IMR-90 (cell line): ENCODE data around the gene SLC13A5. TPM values are rescaled to one million over a fixed set of nuclear protein-coding genes. Genes with fewer than 3 reads are reported as not detected.
"Not testable (repeated sequence)": the region's sequence is repeated elsewhere in the genome, so short reads cannot be mapped to it uniquely, and the experiment has no call there.

Experiments
- ATAC-seq: fragments of 200-7000 bp; cut with Tn5 transposase; 2 replicates; pipeline ENCODE4 v1.9.1; 2020; ENCODE audit warnings: low read depth, mild to moderate bottlenecking, moderate library complexity
- BruUV-seq: library from RNA; stranded (reverse); fragments of 400-500 nt; replicated peaks from 2 replicates; lab custom pipeline; 2021; lab: Mats Ljungman, UMichigan
- CTCF ChIA-PET: fragments of 300-600 bp; formaldehyde crosslinking; extraction: SDS; loops from one replicate; lab custom pipeline; 2021; ENCODE audit warnings: antibody characterized with exemption; lab: Yijun Ruan, JAX
- POLR2A ChIA-PET: fragments of 300-600 bp; sonication (Branson Sonifier 250); formaldehyde crosslinking; loops from one replicate; lab custom pipeline; 2022; ENCODE audit warnings: antibody characterized with exemption; ENCODE audit not compliant: unreplicated experiment; lab: Charles Lee
- DNase-seq: peaks from one replicate; pipeline ENCODE4 v3.0.0; 2013
- H2AFZ ChIP-seq: replicated peaks from 2 replicates; pipeline ENCODE3; 2013; ENCODE audit warnings: low read length, mild to moderate bottlenecking; ENCODE audit not compliant: poor library complexity
- H2AK5ac ChIP-seq: 2 replicates; pipeline ENCODE4 v1.6.1; 2013; ENCODE audit warnings: low read depth, low read length, inconsistent platforms
- H2AK9ac ChIP-seq: replicated peaks from 2 replicates; pipeline ENCODE3; 2013; ENCODE audit warnings: mild to moderate bottlenecking, low read depth, low read length, moderate library complexity; ENCODE audit not compliant: poor library complexity
- H2BK120ac ChIP-seq: 2 replicates; pipeline ENCODE4 v1.6.1; 2013; ENCODE audit warnings: low read depth, low read length, inconsistent platforms
- H2BK15ac ChIP-seq: 3 replicates; pipeline ENCODE4 v1.6.1; 2013; ENCODE audit warnings: low read depth, low read length, inconsistent platforms
- H2BK20ac ChIP-seq: 2 replicates; pipeline ENCODE4 v1.6.1; 2013; ENCODE audit warnings: low read depth, mild to moderate bottlenecking, inconsistent platforms, low read length, moderate library complexity
- H2BK5ac ChIP-seq: 2 replicates; pipeline ENCODE4 v1.6.1; 2013; ENCODE audit warnings: mild to moderate bottlenecking, low read depth, low read length, inconsistent platforms; ENCODE audit not compliant: poor library complexity, severe bottlenecking
- H3K14ac ChIP-seq: replicated peaks from 2 replicates; pipeline ENCODE4 v1.6.1; 2013; ENCODE audit warnings: low read depth, low read length, inconsistent platforms
- H3K18ac ChIP-seq: 2 replicates; pipeline ENCODE4 v1.6.1; 2013; ENCODE audit warnings: low read depth, low read length, control low read depth
- H3K23ac ChIP-seq: 2 replicates; pipeline ENCODE4 v1.6.1; 2013; ENCODE audit warnings: low read depth, low read length, inconsistent platforms
- H3K27ac ChIP-seq: 2 replicates; pipeline ENCODE4 v1.5.1; 2013; ENCODE audit warnings: mild to moderate bottlenecking, control low read depth, low read length; ENCODE audit not compliant: insufficient read depth
- H3K27me3 ChIP-seq: 2 replicates; pipeline ENCODE4 v1.6.1; 2013; ENCODE audit warnings: low read length; ENCODE audit not compliant: control insufficient read depth, insufficient read depth
- H3K36me3 ChIP-seq: 2 replicates; pipeline ENCODE4 v1.6.1; 2013; ENCODE audit warnings: low read length, mixed read lengths; ENCODE audit not compliant: control insufficient read depth, insufficient read depth
- H3K4ac ChIP-seq: 2 replicates; pipeline ENCODE4 v1.6.1; 2013; ENCODE audit warnings: low read depth, low read length, inconsistent platforms
- H3K4me1 ChIP-seq: 2 replicates; pipeline ENCODE4 v1.6.1; 2013; ENCODE audit warnings: low read length, mixed read lengths; ENCODE audit not compliant: control insufficient read depth, insufficient read depth
- H3K4me2 ChIP-seq: 2 replicates; pipeline ENCODE4 v1.6.1; 2013; ENCODE audit warnings: low read depth, mild to moderate bottlenecking, control low read depth, low read length, moderate library complexity
- H3K4me3 ChIP-seq: 2 replicates; pipeline ENCODE4 v1.5.1; 2013; ENCODE audit warnings: low read depth, mild to moderate bottlenecking, control low read depth, low read length, moderate library complexity; ENCODE audit not compliant: insufficient read depth
- H3K56ac ChIP-seq: 2 replicates; pipeline ENCODE4 v1.6.1; 2013; ENCODE audit warnings: low read length, inconsistent platforms; ENCODE audit not compliant: insufficient read depth; ENCODE audit errors: extremely low read depth
- H3K79me1 ChIP-seq, 2 experiments: 2 replicates each; pipeline ENCODE4 v1.6.1; 2013; ENCODE audit warnings: low read length in 2 of 2, inconsistent platforms in 1 of 2, low read depth in 1 of 2
- H3K9ac ChIP-seq: 2 replicates; pipeline ENCODE4 v1.6.1; 2013; ENCODE audit warnings: low read depth, low read length, control low read depth
- H3K9me1 ChIP-seq: 2 replicates; pipeline ENCODE4 v1.6.1; 2013; ENCODE audit warnings: low read length, inconsistent platforms; ENCODE audit not compliant: insufficient read depth
- H3K9me3 ChIP-seq: 2 replicates; pipeline ENCODE4 v1.6.1; 2013; ENCODE audit warnings: low read length; ENCODE audit not compliant: control insufficient read depth, insufficient read depth
- H4K20me1 ChIP-seq: 2 replicates; pipeline ENCODE4 v1.6.1; 2013; ENCODE audit warnings: low read length, inconsistent platforms; ENCODE audit not compliant: insufficient read depth
- H4K5ac ChIP-seq: 2 replicates; pipeline ENCODE4 v1.6.1; 2013; ENCODE audit warnings: mild to moderate bottlenecking, low read depth, low read length, control low read depth
- H4K8ac ChIP-seq, 2 experiments: 2 replicates each; pipeline ENCODE4 v1.6.1; 2013; ENCODE audit warnings: low read depth in 2 of 2, low read length in 2 of 2, control low read depth in 1 of 2, inconsistent platforms in 1 of 2
- H4K91ac ChIP-seq: 2 replicates; pipeline ENCODE4 v1.6.1; 2013; ENCODE audit warnings: low read depth, low read length, inconsistent platforms; ENCODE audit not compliant: insufficient read depth
- BHLHE40 ChIP-seq: fragments of 150-350 bp; IDR thresholded peaks from 2 replicates; pipeline ENCODE4 v1.6.1; 2016; ENCODE audit warnings: mild to moderate bottlenecking, low read depth, low read length
- CEBPB ChIP-seq: IDR thresholded peaks from 2 replicates; pipeline ENCODE4 v1.6.1; 2012; ENCODE audit warnings: low read depth, low read length, improper control_type of control experiment
- MAZ ChIP-seq: IDR thresholded peaks from 2 replicates; pipeline ENCODE4 v1.6.1; 2012; ENCODE audit warnings: low read depth, mild to moderate bottlenecking, low read length, improper control_type of control experiment, moderate library complexity, borderline replicate concordance
- MXI1 ChIP-seq: IDR thresholded peaks from 2 replicates; pipeline ENCODE4 v1.6.1; 2012; ENCODE audit warnings: low read depth, mild to moderate bottlenecking, low read length, moderate library complexity, borderline replicate concordance
- NFE2L2 ChIP-seq: fragments of 150-350 bp; IDR thresholded peaks from 2 replicates; pipeline ENCODE4 v1.6.1; 2016; ENCODE audit warnings: low read depth, mild to moderate bottlenecking, low read length
- POLR2A ChIP-seq: IDR thresholded peaks from 2 replicates; pipeline ENCODE4 v1.6.1; 2012; ENCODE audit warnings: mild to moderate bottlenecking, low read depth, low read length
- RAD21 ChIP-seq: IDR thresholded peaks from 2 replicates; pipeline ENCODE4 v1.6.1; 2012; ENCODE audit warnings: low read length, improper control_type of control experiment
- RCOR1 ChIP-seq: IDR thresholded peaks from 2 replicates; pipeline ENCODE4 v1.6.1; 2012; ENCODE audit warnings: mild to moderate bottlenecking, low read length, improper control_type of control experiment; ENCODE audit not compliant: insufficient replicate concordance
- SMC3 ChIP-seq: fragments of 150-350 bp; IDR thresholded peaks from 2 replicates; pipeline ENCODE4 v1.6.1; 2016; ENCODE audit warnings: low read depth, mild to moderate bottlenecking, antibody characterized with exemption, low read length, moderate library complexity
- WGBS, 2 experiments: methylation state at CpG; one replicate each; pipeline versions ENCODE4 v1.1.5 to v1.1.7; 2013; ENCODE audit warnings: missing lambda C conversion rate in 2 of 2; ENCODE audit not compliant: insufficient read length in 1 of 2; ENCODE audit errors: extremely low coverage in 2 of 2; 5-methylcytosine and 5-hydroxymethylcytosine counted together
- dilution Hi-C: fragments of 300-500 bp; cut with HindIII; formaldehyde crosslinking; loops from one replicate; pipeline ENCODE4 v1.14.3; 2018; ENCODE audit warnings: low sequenced_read_pairs; ENCODE audit not compliant: unreplicated experiment
- in situ Hi-C: fragments of 300-500 bp; cut with MboI; formaldehyde crosslinking; loops from 3 replicates; pipeline ENCODE4 v1.14.3; 2019; ENCODE audit warnings: low sequenced_read_pairs, inconsistent platforms, mixed read lengths
- intact Hi-C: fragments of 100-400 bp; cut with micrococcal nuclease; formaldehyde crosslinking; loops from 2 replicates; pipeline ENCODE4 v1.10.0; 2022
- polyA plus RNA-seq, 3 experiments: library from polyadenylated mRNA; depleted of rRNA; stranded (reverse); fragments of >200 nt; gene quantifications; 2 replicates each; pipeline ENCODE4 v1.2.3, GENCODE V29; 2012; ENCODE audit warnings: low replicate concordance in 1 of 3
- total RNA-seq: library from RNA; depleted of rRNA; stranded (reverse); fragments of >200 nt; gene quantifications from 2 replicates; pipeline ENCODE4 v1.2.3, GENCODE V29; 2012

Gene SLC13A5
- total and polyA plus RNA-seq, 2 of the 4 experiments (the other 2 are of a cell fraction), result not detected

- H3K9ac ChIP-seq, result no peak overlapping the region
- no peak overlapping the region for H2AK9ac ChIP-seq
- no peak overlapping the region for H3K56ac ChIP-seq
- H3K23ac ChIP-seq, result no peak overlapping the region
- H2BK15ac ChIP-seq, result no peak overlapping the region
- no peak overlapping the region for H3K4me3 ChIP-seq
- DNase-seq (no peak), ATAC-seq (no peak)
- intact Hi-C loops, result no loop called here
- peaks cover 8% of the 10 kb centered on the region for H3K9me1 ChIP-seq
- no peak overlapping the region for H2AFZ ChIP-seq
- in situ Hi-C loops, result no loop called here
- no peak overlapping the region for H3K18ac ChIP-seq
- no peaks in the 10 kb centered on the region for H3K79me1 ChIP-seq
- H2AK5ac ChIP-seq, result no peak overlapping the region
- H3K4me1 ChIP-seq, result peaks cover 13% of the 10 kb centered on the region
- H4K20me1 ChIP-seq, result no peaks in the 10 kb centered on the region
- POLR2A ChIA-PET, result no interaction called here
- H4K91ac ChIP-seq, result no peak overlapping the region
- H4K5ac ChIP-seq, result no peak overlapping the region
- no peak overlapping the region for H3K4me2 ChIP-seq
- no peak overlapping the region for H2BK20ac ChIP-seq
- H3K36me3 ChIP-seq, result no peaks in the 10 kb centered on the region
- H3K4ac ChIP-seq, result no peak overlapping the region
- no peak overlapping the region for H2BK120ac ChIP-seq
- no TSS peak for BruUV-seq
- H4K8ac ChIP-seq, result no peak overlapping the region
- TF ChIP-seq BHLHE40 (no peak), MXI1 (no peak), RCOR1 (no peak), SMC3 (no peak), MAZ (no peak), POLR2A (no peak), NFE2L2 (no peak), CEBPB (no peak), RAD21 (no peak)
- dilution Hi-C loops, result no loop called here
- 0 out of 2 replicates have a peak, but pooled peaks cover 1% of the 10 kb centered on the region for H3K9me3 ChIP-seq
- H2BK5ac ChIP-seq, result no peak overlapping the region
- no peak overlapping the region for H3K27ac ChIP-seq
- H3K14ac ChIP-seq, result no peak overlapping the region
- CTCF ChIA-PET, result no interaction called here
- 0 out of 2 replicates have a peak, but pooled peaks cover under 1% of the 10 kb centered on the region for H3K27me3 ChIP-seq
These were observed 35.4 kb upstream of the SLC13A5 start for GRCh38 chr17:6748617-6749016.

GRCh38 chr17:6746665-6747064 lies 33.5 kb upstream of the SLC13A5 start:
- H3K18ac ChIP-seq, H2BK120ac ChIP-seq, BruUV-seq, H3K27me3 ChIP-seq, H2BK20ac ChIP-seq, H3K4me2 ChIP-seq, ATAC-seq, H3K56ac ChIP-seq, H3K9ac ChIP-seq, H2AK9ac ChIP-seq, H3K79me1 ChIP-seq, H2BK5ac ChIP-seq, DNase-seq, H3K36me3 ChIP-seq, dilution Hi-C loops, H3K9me3 ChIP-seq, POLR2A ChIA-PET, H3K4me1 ChIP-seq, H3K9me1 ChIP-seq, H4K91ac ChIP-seq, H3K14ac ChIP-seq, in situ Hi-C loops, CTCF ChIA-PET, H4K5ac ChIP-seq, H2AK5ac ChIP-seq, H2AFZ ChIP-seq, H2BK15ac ChIP-seq, H3K27ac ChIP-seq, H4K8ac ChIP-seq, H4K20me1 ChIP-seq, H3K4ac ChIP-seq, intact Hi-C loops, H3K4me3 ChIP-seq, H3K23ac ChIP-seq: not testable (repeated sequence)
- WGBS, 2 experiments, result no CpG with 5 or more reads among the region's 6 CpGs
